ENCODE data around the gene CCDC170.
A peak's percentile ranks its signal among the peaks of the same experiment; 100 is the strongest.

The CCDC170 gene

DNA sequence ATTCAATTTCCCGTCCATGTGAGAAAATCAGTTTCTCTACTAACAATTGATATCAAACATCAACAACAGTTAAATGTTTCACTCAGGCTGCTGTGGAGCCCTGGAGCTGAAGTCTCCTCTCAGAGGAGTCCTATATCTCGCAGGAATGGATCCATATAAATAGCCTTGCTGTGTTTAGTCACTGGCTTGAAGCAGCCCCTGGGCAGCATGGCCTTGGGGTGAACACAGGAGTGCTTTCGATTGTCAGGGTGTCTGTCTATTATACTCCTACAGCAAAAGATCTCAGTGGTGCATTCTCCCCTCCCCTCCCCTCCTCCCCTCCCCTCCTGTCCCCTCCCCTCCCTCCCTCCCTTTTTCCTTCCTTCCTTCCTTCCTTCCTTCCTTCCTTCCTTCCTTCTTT is 141.9 kb downstream of the CCDC170 start:
- H3K4me3 ChIP-seq (ENCODE audit: control insufficient read depth, low read depth, low read length), result no peak overlapping the region
- no peak for DNase-seq (ENCODE audit: low read depth)
- TF ChIP-seq CTCF (conservative IDR thresholded peaks at IDR 0.05; ENCODE audit: control insufficient read depth, insufficient read depth, low read depth, low read length), result no peak

GRCh38 chr6:151637814-151638213 is 144.0 kb downstream of the CCDC170 start:
- no peak for DNase-seq (ENCODE audit: low read depth)
- TF ChIP-seq CTCF (conservative IDR thresholded peaks at IDR 0.05; ENCODE audit: control insufficient read depth, insufficient read depth, low read depth, low read length), result no peak
- H3K4me3 ChIP-seq (ENCODE audit: control insufficient read depth, low read depth, low read length), result no peak overlapping the region

GRCh38 chr6:151639750-151640149 is 145.9 kb downstream of the CCDC170 start:
- no peak overlapping the region for H3K4me3 ChIP-seq (ENCODE audit: control insufficient read depth, low read depth, low read length)

GRCh38 chr6:151641028-151641427 is 147.2 kb downstream of the CCDC170 start:
- no peak for DNase-seq (ENCODE audit: low read depth)
- TF ChIP-seq CTCF (conservative IDR thresholded peaks at IDR 0.05; ENCODE audit: control insufficient read depth, insufficient read depth, low read depth, low read length), result no peak
- H3K4me3 ChIP-seq (ENCODE audit: control insufficient read depth, low read depth, low read length), result no peak overlapping the region

More at GRCh38 chr6:151639750-151640149, 145.9 kb downstream of the CCDC170 start:
- TF ChIP-seq CTCF (conservative IDR thresholded peaks at IDR 0.05; ENCODE audit: control insufficient read depth, insufficient read depth, low read depth, low read length), result no peak
- DNase-seq (ENCODE audit: low read depth), result no peak

DNA sequence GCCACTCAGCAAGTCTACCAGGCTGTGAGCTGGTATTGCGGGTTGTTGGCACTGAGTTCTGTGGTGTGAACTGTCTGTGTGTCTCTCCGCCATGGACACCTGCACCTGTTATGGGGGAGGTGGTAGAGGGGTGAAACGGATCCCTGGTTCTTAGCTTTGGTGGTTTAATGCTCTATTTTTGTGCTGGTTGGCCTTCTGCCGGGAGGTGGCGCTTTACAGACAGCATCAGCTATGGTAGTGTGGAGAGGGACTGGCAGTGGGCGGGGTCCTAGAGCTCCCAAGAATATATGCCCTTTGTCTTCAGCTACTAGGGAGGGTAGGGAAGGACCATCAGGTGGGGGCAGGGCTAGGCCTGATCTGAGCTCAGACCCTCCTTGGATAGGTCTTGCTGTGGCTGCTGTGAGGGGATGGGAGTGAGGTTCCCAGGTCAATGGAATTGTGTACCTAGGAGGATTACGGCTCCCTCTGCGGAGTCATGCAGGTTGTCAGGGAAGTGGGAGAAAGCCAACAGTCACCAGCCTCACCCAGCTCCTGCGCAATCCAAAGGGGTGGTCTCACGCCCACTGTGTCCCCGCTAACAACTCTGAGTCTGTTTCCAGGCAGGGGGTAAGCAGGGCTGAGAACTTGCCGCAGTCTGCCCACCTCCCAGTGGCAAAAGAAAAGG is 154.3 kb downstream of the CCDC170 start:
- no peak overlapping the region for H3K4me3 ChIP-seq (ENCODE audit: control insufficient read depth, low read depth, low read length)
- no peak for DNase-seq (ENCODE audit: low read depth)
- peak; percentile 16 for TF ChIP-seq CTCF (conservative IDR thresholded peaks at IDR 0.05; ENCODE audit: control insufficient read depth, insufficient read depth, low read depth, low read length)

- no peak for DNase-seq (ENCODE audit: low read depth)
- no peak overlapping the region for H3K4me3 ChIP-seq (ENCODE audit: control insufficient read depth, low read depth, low read length)
- no peak for TF ChIP-seq CTCF (conservative IDR thresholded peaks at IDR 0.05; ENCODE audit: control insufficient read depth, insufficient read depth, low read depth, low read length)
Observed at GRCh38 chr6:151649835-151650234, 156.0 kb downstream of the CCDC170 start.

- no peak overlapping the region for H3K4me3 ChIP-seq (ENCODE audit: control insufficient read depth, low read depth, low read length)
- DNase-seq (ENCODE audit: low read depth), result no peak
- TF ChIP-seq CTCF (conservative IDR thresholded peaks at IDR 0.05; ENCODE audit: control insufficient read depth, insufficient read depth, low read depth, low read length), result no peak
Observed at GRCh38 chr6:151651639-151652038, 157.8 kb downstream of the CCDC170 start.

All from fibroblast of mammary gland (primary cell).